ENCODE results near the gene PLA2G10. TPM values are rescaled to one million over a fixed set of nuclear protein-coding genes. Genes with fewer than 3 reads are reported as not detected.

The PLA2G10 gene
- total and polyA plus RNA-seq, 2 experiments from 2014 or later, result 0.30 to 2.3 TPM

- DNase-seq (ENCODE audit: low spot score), result no peak
- no peaks in the 10 kb centered on the region for H3K79me2 ChIP-seq
- H4K20me1 ChIP-seq (ENCODE audit: insufficient read depth, poor library complexity, severe bottlenecking), result no peaks in the 10 kb centered on the region
- H3K4me3 ChIP-seq, result no peak overlapping the region
- H3K27me3 ChIP-seq, result no peaks in the 10 kb centered on the region
- no peaks in the 10 kb centered on the region for H3K4me1 ChIP-seq (ENCODE audit: insufficient read depth)
- TF ChIP-seq EZH2phosphoT487 (IDR thresholded peaks at IDR 0.05; ENCODE audit: low read depth, severe bottlenecking, unreplicated experiment), result no peak
- no peak for TF ChIP-seq CTCF (IDR thresholded peaks at IDR 0.05; ENCODE audit: poor library complexity)
- TF ChIP-seq EZH2 (IDR thresholded peaks at IDR 0.05; ENCODE audit: borderline replicate concordance), result no peak
- H3K9me3 ChIP-seq (ENCODE audit: low read depth), result no peaks in the 10 kb centered on the region
- H3K27ac ChIP-seq, result no peak overlapping the region
- no peak overlapping the region for H3K4me2 ChIP-seq
- no peaks in the 10 kb centered on the region for H3K36me3 ChIP-seq (replicated peaks; ENCODE audit: insufficient read depth, low read depth)
- WGBS (ENCODE audit: low lambda C conversion rate, missing lambda C conversion rate), result 76% methylated on average over 11 of the region's 11 CpGs
- H3K9me2 ChIP-seq (replicated peaks; ENCODE audit: insufficient read depth), result no peaks in the 10 kb centered on the region
- no peak overlapping the region for H2AFZ ChIP-seq
These were observed 15.2 kb downstream of the PLA2G10 start for GRCh38 chr16:14678748-14679497.

GRCh38 chr16:14677627-14678026 is 16.5 kb downstream of the PLA2G10 start:
- H3K4me3 ChIP-seq, result no peak overlapping the region
- no peak for TF ChIP-seq EZH2 (IDR thresholded peaks at IDR 0.05; ENCODE audit: borderline replicate concordance)
- no peak for TF ChIP-seq CTCF (IDR thresholded peaks at IDR 0.05; ENCODE audit: poor library complexity)
- no peak for TF ChIP-seq EZH2phosphoT487 (IDR thresholded peaks at IDR 0.05; ENCODE audit: low read depth, severe bottlenecking, unreplicated experiment)
- H3K4me2 ChIP-seq, result no peak overlapping the region
- no peaks in the 10 kb centered on the region for H3K9me2 ChIP-seq (replicated peaks; ENCODE audit: insufficient read depth)
- no peak overlapping the region for H2AFZ ChIP-seq
- H3K36me3 ChIP-seq (replicated peaks; ENCODE audit: insufficient read depth, low read depth), result no peaks in the 10 kb centered on the region
- DNase-seq (ENCODE audit: low spot score), result no peak
- no peaks in the 10 kb centered on the region for H3K27me3 ChIP-seq
- no peaks in the 10 kb centered on the region for H4K20me1 ChIP-seq (ENCODE audit: insufficient read depth, poor library complexity, severe bottlenecking)
- 95% methylated on average over 5 of the region's 5 CpGs for WGBS (ENCODE audit: low lambda C conversion rate, missing lambda C conversion rate)
- H3K27ac ChIP-seq, result no peak overlapping the region
- no peaks in the 10 kb centered on the region for H3K4me1 ChIP-seq (ENCODE audit: insufficient read depth)
- no peaks in the 10 kb centered on the region for H3K79me2 ChIP-seq
- no peaks in the 10 kb centered on the region for H3K9me3 ChIP-seq (ENCODE audit: low read depth)

GRCh38 chr16:14676633-14677032 is 17.5 kb downstream of the PLA2G10 start:
- Histone ChIP-seq H3K9me3 (ENCODE audit: low read depth) (no peaks in the 10 kb centered on the region), H3K27ac (no peak overlapping the region), H3K79me2 (no peaks in the 10 kb centered on the region), H3K27me3 (no peaks in the 10 kb centered on the region), H3K9me2 (replicated peaks; ENCODE audit: insufficient read depth) (no peaks in the 10 kb centered on the region), H4K20me1 (ENCODE audit: insufficient read depth, poor library complexity, severe bottlenecking) (no peaks in the 10 kb centered on the region), H3K4me3 (no peak overlapping the region), H3K4me2 (no peak overlapping the region), H3K36me3 (replicated peaks; ENCODE audit: insufficient read depth, low read depth) (no peaks in the 10 kb centered on the region), H2AFZ (no peak overlapping the region), H3K4me1 (ENCODE audit: insufficient read depth) (peaks cover 4% of the 10 kb centered on the region)
- TF ChIP-seq CTCF (IDR thresholded peaks at IDR 0.05; ENCODE audit: poor library complexity), result no peak
- TF ChIP-seq EZH2 (IDR thresholded peaks at IDR 0.05; ENCODE audit: borderline replicate concordance), result no peak
- no peak for TF ChIP-seq EZH2phosphoT487 (IDR thresholded peaks at IDR 0.05; ENCODE audit: low read depth, severe bottlenecking, unreplicated experiment)
- DNase-seq (ENCODE audit: low spot score), result no peak
- 90% methylated on average over 3 of the region's 3 CpGs for whole genome bisulfite sequencing (ENCODE audit: low lambda C conversion rate, missing lambda C conversion rate)
